ENCODE data around the gene RPP25L.
A peak's percentile ranks its signal among the peaks of the same experiment; 100 is the strongest.

The RPP25L gene

DNA sequence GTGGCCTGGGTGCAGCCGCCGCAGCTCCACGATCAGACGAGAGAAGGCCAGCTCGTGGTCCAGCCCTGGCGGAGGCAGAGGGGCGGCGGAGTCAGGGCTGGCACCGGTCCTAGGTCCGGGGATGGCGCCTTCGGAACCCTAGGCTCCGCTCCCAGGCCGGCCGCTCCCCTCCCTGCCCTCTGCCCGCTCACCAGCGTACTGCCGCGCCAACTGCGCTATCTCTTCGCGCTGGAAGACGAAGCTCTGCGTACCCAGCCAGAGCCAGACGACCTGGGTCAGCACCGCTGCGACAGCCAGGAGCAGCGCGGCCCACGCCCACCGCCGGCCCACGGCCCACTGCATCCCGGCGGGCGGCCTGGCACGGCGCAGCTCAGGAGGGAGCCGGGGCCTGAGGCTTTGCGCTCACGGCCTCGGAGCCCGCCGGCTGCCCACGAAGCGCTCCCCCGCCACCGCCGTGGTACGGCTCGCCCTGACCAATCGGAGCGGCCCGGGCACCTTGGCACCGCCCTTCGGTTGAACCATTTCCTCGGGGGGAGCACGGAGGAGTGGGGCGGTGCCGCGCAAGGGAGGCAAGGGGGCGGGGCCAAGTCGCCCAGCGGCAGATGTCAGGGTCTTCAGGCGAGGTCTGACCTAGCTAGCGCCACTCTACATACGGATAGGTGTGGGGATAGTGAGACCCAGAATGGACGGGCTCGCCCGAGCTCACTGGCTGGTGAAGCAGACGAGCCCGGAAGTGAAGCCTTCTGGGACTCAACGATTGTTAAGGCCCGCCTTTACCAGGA, 25.6 kb upstream of the RPP25L start, which contains the start of gene SIGMAR1:
TSS of gene SIGMAR1 (minus strand) at position 432 of the 782 bp plus-strand sequence. CDS start at position 342, 90 bp downstream.
- in situ Hi-C loops (cut with MboI; ENCODE audit: low pct_unique_long_range_greater_than_20kb, low sequenced_read_pairs, unreplicated experiment): no loop called here
- no peak for TF ChIP-seq CTCF (IDR thresholded peaks at IDR 0.05; ENCODE audit: extremely low read depth, insufficient read depth, missing control alignments)
- DNase-seq (ENCODE audit: low spot score): peak; percentile 95

DNA sequence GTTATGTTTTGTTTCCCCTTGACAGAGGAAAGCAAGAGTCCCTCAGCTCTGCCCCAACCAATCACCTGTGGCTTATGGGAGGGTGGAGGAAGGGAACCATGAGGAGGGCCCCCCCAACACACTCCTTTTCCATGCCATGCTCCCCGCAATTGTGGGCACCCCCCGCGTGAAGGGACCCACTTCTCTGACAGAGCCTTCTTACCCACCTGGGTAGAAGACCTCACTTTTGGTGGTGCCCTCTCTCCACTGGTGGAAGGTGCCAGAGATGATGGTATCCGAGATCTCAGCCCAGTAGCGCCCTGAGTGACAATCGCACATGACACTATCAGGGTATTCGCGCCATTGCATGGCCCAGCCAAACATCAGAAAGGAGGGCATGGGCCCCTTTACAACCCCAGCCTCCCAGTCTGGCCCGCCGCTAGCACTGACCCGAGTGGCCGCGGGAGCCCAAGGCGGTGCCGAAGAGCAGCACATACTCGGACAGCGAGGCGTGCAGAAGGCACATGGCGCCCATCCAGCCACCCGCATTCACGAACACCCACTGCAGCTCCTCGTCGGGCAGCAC, 25.0 kb upstream of the RPP25L start:
- in situ Hi-C loops (cut with MboI; ENCODE audit: low pct_unique_long_range_greater_than_20kb, low sequenced_read_pairs, unreplicated experiment): no loop called here
- no peak for TF ChIP-seq CTCF (IDR thresholded peaks at IDR 0.05; ENCODE audit: extremely low read depth, insufficient read depth, missing control alignments)
- no peak for DNase-seq (ENCODE audit: low spot score)

GRCh38 chr9:34635556-34635955, 23.7 kb upstream of the RPP25L start:
- no peak for DNase-seq (ENCODE audit: low spot score)
- no peak for TF ChIP-seq CTCF (IDR thresholded peaks at IDR 0.05; ENCODE audit: extremely low read depth, insufficient read depth, missing control alignments)
- in situ Hi-C loops (cut with MboI; ENCODE audit: low pct_unique_long_range_greater_than_20kb, low sequenced_read_pairs, unreplicated experiment): no loop called here

GRCh38 chr9:34634551-34635248, 22.8 kb upstream of the RPP25L start:
- no peak for TF ChIP-seq CTCF (IDR thresholded peaks at IDR 0.05; ENCODE audit: extremely low read depth, insufficient read depth, missing control alignments)
- DNase-seq (ENCODE audit: low spot score): no peak
- in situ Hi-C loops (cut with MboI; ENCODE audit: low pct_unique_long_range_greater_than_20kb, low sequenced_read_pairs, unreplicated experiment): no loop called here

- in situ Hi-C loops (cut with MboI; ENCODE audit: low pct_unique_long_range_greater_than_20kb, low sequenced_read_pairs, unreplicated experiment): no loop called here
- peak; percentile 84 for DNase-seq (ENCODE audit: low spot score)
- TF ChIP-seq CTCF (IDR thresholded peaks at IDR 0.05; ENCODE audit: extremely low read depth, insufficient read depth, missing control alignments): peak; percentile 86
Observed at GRCh38 chr9:34633851-34634550, 22.1 kb upstream of the RPP25L start.

GRCh38 chr9:34633166-34633565, 21.3 kb upstream of the RPP25L start:
- in situ Hi-C loops (cut with MboI; ENCODE audit: low pct_unique_long_range_greater_than_20kb, low sequenced_read_pairs, unreplicated experiment): no loop called here
- no peak for TF ChIP-seq CTCF (IDR thresholded peaks at IDR 0.05; ENCODE audit: extremely low read depth, insufficient read depth, missing control alignments)
- no peak for DNase-seq (ENCODE audit: low spot score)
